GM23338 (cell line): ENCODE results near the gene SEPTIN7. TPM values are rescaled to one million over a fixed set of nuclear protein-coding genes. Genes with fewer than 3 reads are reported as not detected.

Source experiments
- ATAC-seq: fragments of 200-7000 bp; cut with Tn5 transposase; 3 replicates; pipeline ENCODE4 v1.9.1; 2020
- DNase-seq: peaks from one replicate; pipeline ENCODE4 v3.0.0-alpha.2; 2015; ENCODE audit warnings: low spot score
- H2AFZ ChIP-seq: fragments of 200-600 bp; sonication (generic); 2 replicates; pipeline ENCODE4 v1.8.0; 2016; ENCODE audit warnings: antibody characterized with exemption, mild to moderate bottlenecking, moderate library complexity
- H3F3A ChIP-seq: fragments of 200-600 bp; sonication (generic); replicated peaks from 2 replicates; pipeline ENCODE4 v1.8.0; 2017; ENCODE audit warnings: antibody characterized with exemption, mixed run types, low read depth
- H3K27ac ChIP-seq: fragments of 200-600 bp; sonication (generic); 2 replicates; pipeline ENCODE4 v1.6.1; 2016; ENCODE audit warnings: low read depth
- H3K27me3 ChIP-seq: fragments of 200-600 bp; sonication (generic); 2 replicates; pipeline ENCODE4 v1.8.0; 2016; ENCODE audit warnings: mild to moderate bottlenecking, mixed run types, moderate library complexity; ENCODE audit not compliant: insufficient read depth
- H3K36me3 ChIP-seq: fragments of 200-600 bp; sonication (generic); 2 replicates; pipeline ENCODE4 v1.8.0; 2016; ENCODE audit warnings: mild to moderate bottlenecking; ENCODE audit not compliant: insufficient read depth
- H3K4me1 ChIP-seq: fragments of 200-600 bp; sonication (generic); 2 replicates; pipeline ENCODE4 v1.8.0; 2016; ENCODE audit warnings: mild to moderate bottlenecking, moderate library complexity; ENCODE audit not compliant: insufficient read depth
- H3K4me2 ChIP-seq: fragments of 200-600 bp; sonication (generic); 2 replicates; pipeline ENCODE4 v1.7.1; 2017; ENCODE audit warnings: mixed run types
- H3K4me3 ChIP-seq: fragments of 200-600 bp; sonication (generic); 2 replicates; pipeline ENCODE4 v1.6.1; 2016; ENCODE audit warnings: mixed run types
- H3K79me2 ChIP-seq: fragments of 200-600 bp; sonication (generic); replicated peaks from 2 replicates; pipeline ENCODE4 v1.8.0; 2017; ENCODE audit warnings: mild to moderate bottlenecking; ENCODE audit not compliant: insufficient read depth
- H3K9me2 ChIP-seq: fragments of 200-600 bp; sonication (generic); 2 replicates; pipeline ENCODE4 v1.8.0; 2017; ENCODE audit not compliant: insufficient read depth
- H4K20me1 ChIP-seq: fragments of 200-600 bp; sonication (generic); replicated peaks from 2 replicates; pipeline ENCODE4 v1.8.0; 2017; ENCODE audit warnings: mild to moderate bottlenecking; ENCODE audit not compliant: insufficient read depth
- H3K27ac Mint-ChIP-seq: 2 replicates; pipeline ENCODE4 v1.8.0; 2020; ENCODE audit warnings: inconsistent platforms, mild to moderate bottlenecking, moderate library complexity, mixed read lengths
- H3K27me3 Mint-ChIP-seq: 3 replicates; pipeline ENCODE4 v1.8.0; 2022; ENCODE audit warnings: low read depth, mild to moderate bottlenecking, moderate library complexity, mixed read lengths, inconsistent platforms; ENCODE audit not compliant: insufficient read depth, poor library complexity
- H3K36me3 Mint-ChIP-seq: 3 replicates; pipeline ENCODE4 v1.8.0; 2021; ENCODE audit warnings: low read depth, mild to moderate bottlenecking, inconsistent platforms, moderate library complexity, mixed read lengths
- H3K4me1 Mint-ChIP-seq: 3 replicates; pipeline ENCODE4 v1.8.0; 2020; ENCODE audit warnings: mild to moderate bottlenecking, inconsistent platforms, mixed read lengths
- H3K4me3 Mint-ChIP-seq: 3 replicates; pipeline ENCODE4 v1.8.0; 2021; ENCODE audit warnings: moderate library complexity, mild to moderate bottlenecking, inconsistent platforms, mixed read lengths
- H3K9me3 Mint-ChIP-seq: 3 replicates; pipeline ENCODE4 v1.8.0; 2020; ENCODE audit warnings: moderate library complexity, mild to moderate bottlenecking, inconsistent platforms, mixed read lengths
- EZH2 ChIP-seq: fragments of 200-600 bp; sonication (generic); IDR thresholded peaks from one replicate; pipeline ENCODE4 v1.8.0; 2017; ENCODE audit warnings: antibody characterized with exemption, mild to moderate bottlenecking, low read depth; ENCODE audit not compliant: unreplicated experiment
- EZH2phosphoT487 ChIP-seq: fragments of 200-600 bp; sonication (generic); IDR thresholded peaks from one replicate; pipeline ENCODE4 v1.8.1; 2018; ENCODE audit warnings: antibody characterized with exemption; ENCODE audit not compliant: unreplicated experiment
- NANOG ChIP-seq: IDR thresholded peaks from 2 replicates; pipeline ENCODE4 v1.6.1; 2016; ENCODE audit warnings: antibody characterized with exemption, borderline replicate concordance
- POLR2AphosphoS5 ChIP-seq: IDR thresholded peaks from 2 replicates; pipeline ENCODE4 v1.6.1; 2016; ENCODE audit warnings: antibody characterized with exemption, low read depth
- STAT1 ChIP-seq: IDR thresholded peaks from one replicate; pipeline ENCODE4 v1.6.1; 2016; ENCODE audit warnings: antibody characterized with exemption; ENCODE audit not compliant: unreplicated experiment
- ZNF114 ChIP-seq: fragments of 250-450 bp; sonication (Bioruptor Pico); IDR thresholded peaks from 2 replicates; pipeline ENCODE4 v1.5.0; 2020; ENCODE audit warnings: mild to moderate bottlenecking, moderate library complexity
- ZNF331 ChIP-seq: fragments of 250-450 bp; sonication (Bioruptor Pico); IDR thresholded peaks from 2 replicates; pipeline ENCODE4 v1.5.0; 2020; ENCODE audit warnings: low read depth, mild to moderate bottlenecking, moderate library complexity
- polyA plus RNA-seq: library from polyadenylated mRNA; unstranded; fragments of >200 nt; fragmentation: Nextera tagmentation; extraction: Ambion mirVana; gene quantifications from 2 replicates; pipeline ENCODE4 v1.2.1, GENCODE V29; 2016
- total RNA-seq: library from RNA; depleted of rRNA; stranded (reverse); fragments of >200 nt; shearing (Covaris generic); gene quantifications from 2 replicates; pipeline ENCODE4 v1.2.3, GENCODE V29; 2014
- TF ChIP-seq, protein P1 (sequence below): IDR thresholded peaks from 2 replicates; pipeline ENCODE4 v1.6.1; 2016; ENCODE audit warnings: antibody characterized with exemption
- TF ChIP-seq, protein P2 (sequence below): IDR thresholded peaks from one replicate; pipeline ENCODE4 v1.6.1; 2018; ENCODE audit warnings: antibody characterized with exemption; ENCODE audit not compliant: unreplicated experiment
- TF ChIP-seq, protein P3 (sequence below): fragments of 250-450 bp; sonication (Bioruptor Pico); IDR thresholded peaks from 2 replicates; pipeline ENCODE4 v1.5.0; 2020; ENCODE audit warnings: mild to moderate bottlenecking, moderate library complexity

The SEPTIN7 gene
- total and polyA plus RNA-seq, 2 experiments from 2014 or later = 210 to 499 TPM

DNA sequence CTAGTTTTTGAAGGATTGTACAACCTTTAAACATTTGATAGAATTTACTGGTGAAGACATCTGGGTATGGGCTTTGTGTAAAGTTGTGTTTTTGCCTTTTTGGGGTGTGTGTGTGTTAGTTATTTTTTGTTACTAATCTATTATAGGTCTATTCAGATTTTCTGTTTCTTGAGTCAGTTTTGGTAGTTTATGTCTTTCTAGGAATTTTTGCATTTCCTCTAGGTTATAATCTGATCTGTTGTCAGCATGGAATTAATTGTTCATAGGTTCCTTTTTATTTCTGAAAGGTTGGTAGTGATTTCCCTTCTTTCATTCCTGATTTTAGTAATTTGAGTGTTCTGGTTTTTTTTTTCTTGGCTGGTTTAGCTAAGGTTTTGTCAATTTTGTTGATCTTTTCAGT lies 17.7 kb downstream of the SEPTIN7 start:
- H3K4me3 Mint-ChIP-seq = no peak overlapping the region
- no peak overlapping the region for H3K27ac ChIP-seq
- no peak for TF ChIP-seq EZH2
- no peak for TF ChIP-seq ZNF114
- peaks cover 27% of the 10 kb centered on the region for H3K36me3 Mint-ChIP-seq
- H2AFZ ChIP-seq = no peak overlapping the region
- H3K4me1 ChIP-seq = peaks cover 26% of the 10 kb centered on the region; the same call in 1 of the 2 replicates
- peaks cover 52% of the 10 kb centered on the region for H3K4me1 Mint-ChIP-seq
- no peaks in the 10 kb centered on the region for H3F3A ChIP-seq
- no peak for DNase-seq
- peaks cover 24% of the 10 kb centered on the region for H4K20me1 ChIP-seq
- peaks cover 100% of the 10 kb centered on the region for H3K79me2 ChIP-seq
- H3K36me3 ChIP-seq = no peaks in the 10 kb centered on the region
- H3K27me3 ChIP-seq = no peaks in the 10 kb centered on the region
- H3K4me2 ChIP-seq = no peak overlapping the region
- H3K27me3 Mint-ChIP-seq = peaks cover 1% of the 10 kb centered on the region
- peaks cover 12% of the 10 kb centered on the region; the same call in 2 of the 3 replicates for H3K9me3 Mint-ChIP-seq
- no peak for ATAC-seq
- peak overlapping the region; percentile 88 for H3K27ac Mint-ChIP-seq
- H3K9me2 ChIP-seq = no peaks in the 10 kb centered on the region
- H3K4me3 ChIP-seq = no peak overlapping the region

DNA sequence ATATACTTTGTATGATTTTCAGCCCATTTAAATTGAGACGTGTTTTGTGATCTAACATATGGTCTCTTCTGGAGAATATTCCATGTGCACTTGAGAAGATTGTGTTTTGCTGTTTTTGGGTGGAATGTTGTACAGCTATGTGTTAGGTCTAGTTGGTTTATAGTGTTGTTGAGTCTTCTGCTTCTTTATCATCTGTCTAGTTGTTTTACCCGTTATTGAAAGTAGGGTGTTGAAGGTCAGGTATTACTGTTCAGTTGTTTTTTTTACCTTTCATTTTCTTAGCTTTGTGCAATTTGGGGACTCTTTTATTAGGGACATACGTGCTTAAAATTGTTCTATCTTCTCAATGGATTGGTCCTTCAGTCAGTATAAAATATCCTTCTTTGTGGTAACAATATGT lies 18.5 kb downstream of the SEPTIN7 start:
- Histone ChIP-seq H3K27me3 (no peaks in the 10 kb centered on the region), H3K4me1 (peaks cover 26% of the 10 kb centered on the region; the same call in 1 of the 2 replicates), H3K79me2 (peaks cover 100% of the 10 kb centered on the region), H3K4me2 (no peak overlapping the region), H3K27ac (no peak overlapping the region), H3K36me3 (no peaks in the 10 kb centered on the region), H4K20me1 (peaks cover 32% of the 10 kb centered on the region), H2AFZ (no peak overlapping the region), H3F3A (no peaks in the 10 kb centered on the region), H3K4me3 (no peak overlapping the region), H3K9me2 (no peaks in the 10 kb centered on the region)
- DNase-seq (no peak), ATAC-seq (no peak)
- H3K9me3 Mint-ChIP-seq = peaks cover 12% of the 10 kb centered on the region; the same call in 2 of the 3 replicates
- peaks cover 27% of the 10 kb centered on the region for H3K36me3 Mint-ChIP-seq
- no peak overlapping the region for H3K4me3 Mint-ChIP-seq
- peaks cover 52% of the 10 kb centered on the region for H3K4me1 Mint-ChIP-seq
- H3K27ac Mint-ChIP-seq = peak overlapping the region; percentile 6; the same call in 1 of the 2 replicates
- H3K27me3 Mint-ChIP-seq = peaks cover 1% of the 10 kb centered on the region
- TF ChIP-seq, protein P1, sequence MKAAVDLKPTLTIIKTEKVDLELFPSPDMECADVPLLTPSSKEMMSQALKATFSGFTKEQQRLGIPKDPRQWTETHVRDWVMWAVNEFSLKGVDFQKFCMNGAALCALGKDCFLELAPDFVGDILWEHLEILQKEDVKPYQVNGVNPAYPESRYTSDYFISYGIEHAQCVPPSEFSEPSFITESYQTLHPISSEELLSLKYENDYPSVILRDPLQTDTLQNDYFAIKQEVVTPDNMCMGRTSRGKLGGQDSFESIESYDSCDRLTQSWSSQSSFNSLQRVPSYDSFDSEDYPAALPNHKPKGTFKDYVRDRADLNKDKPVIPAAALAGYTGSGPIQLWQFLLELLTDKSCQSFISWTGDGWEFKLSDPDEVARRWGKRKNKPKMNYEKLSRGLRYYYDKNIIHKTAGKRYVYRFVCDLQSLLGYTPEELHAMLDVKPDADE = no peak
- TF ChIP-seq, protein P2, sequence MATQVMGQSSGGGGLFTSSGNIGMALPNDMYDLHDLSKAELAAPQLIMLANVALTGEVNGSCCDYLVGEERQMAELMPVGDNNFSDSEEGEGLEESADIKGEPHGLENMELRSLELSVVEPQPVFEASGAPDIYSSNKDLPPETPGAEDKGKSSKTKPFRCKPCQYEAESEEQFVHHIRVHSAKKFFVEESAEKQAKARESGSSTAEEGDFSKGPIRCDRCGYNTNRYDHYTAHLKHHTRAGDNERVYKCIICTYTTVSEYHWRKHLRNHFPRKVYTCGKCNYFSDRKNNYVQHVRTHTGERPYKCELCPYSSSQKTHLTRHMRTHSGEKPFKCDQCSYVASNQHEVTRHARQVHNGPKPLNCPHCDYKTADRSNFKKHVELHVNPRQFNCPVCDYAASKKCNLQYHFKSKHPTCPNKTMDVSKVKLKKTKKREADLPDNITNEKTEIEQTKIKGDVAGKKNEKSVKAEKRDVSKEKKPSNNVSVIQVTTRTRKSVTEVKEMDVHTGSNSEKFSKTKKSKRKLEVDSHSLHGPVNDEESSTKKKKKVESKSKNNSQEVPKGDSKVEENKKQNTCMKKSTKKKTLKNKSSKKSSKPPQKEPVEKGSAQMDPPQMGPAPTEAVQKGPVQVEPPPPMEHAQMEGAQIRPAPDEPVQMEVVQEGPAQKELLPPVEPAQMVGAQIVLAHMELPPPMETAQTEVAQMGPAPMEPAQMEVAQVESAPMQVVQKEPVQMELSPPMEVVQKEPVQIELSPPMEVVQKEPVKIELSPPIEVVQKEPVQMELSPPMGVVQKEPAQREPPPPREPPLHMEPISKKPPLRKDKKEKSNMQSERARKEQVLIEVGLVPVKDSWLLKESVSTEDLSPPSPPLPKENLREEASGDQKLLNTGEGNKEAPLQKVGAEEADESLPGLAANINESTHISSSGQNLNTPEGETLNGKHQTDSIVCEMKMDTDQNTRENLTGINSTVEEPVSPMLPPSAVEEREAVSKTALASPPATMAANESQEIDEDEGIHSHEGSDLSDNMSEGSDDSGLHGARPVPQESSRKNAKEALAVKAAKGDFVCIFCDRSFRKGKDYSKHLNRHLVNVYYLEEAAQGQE = no peak
- TF ChIP-seq EZH2phosphoT487 (no peak), ZNF331 (no peak), STAT1 (no peak), NANOG (no peak), ZNF114 (no peak), EZH2 (no peak), POLR2AphosphoS5 (no peak)
- TF ChIP-seq, protein P3, sequence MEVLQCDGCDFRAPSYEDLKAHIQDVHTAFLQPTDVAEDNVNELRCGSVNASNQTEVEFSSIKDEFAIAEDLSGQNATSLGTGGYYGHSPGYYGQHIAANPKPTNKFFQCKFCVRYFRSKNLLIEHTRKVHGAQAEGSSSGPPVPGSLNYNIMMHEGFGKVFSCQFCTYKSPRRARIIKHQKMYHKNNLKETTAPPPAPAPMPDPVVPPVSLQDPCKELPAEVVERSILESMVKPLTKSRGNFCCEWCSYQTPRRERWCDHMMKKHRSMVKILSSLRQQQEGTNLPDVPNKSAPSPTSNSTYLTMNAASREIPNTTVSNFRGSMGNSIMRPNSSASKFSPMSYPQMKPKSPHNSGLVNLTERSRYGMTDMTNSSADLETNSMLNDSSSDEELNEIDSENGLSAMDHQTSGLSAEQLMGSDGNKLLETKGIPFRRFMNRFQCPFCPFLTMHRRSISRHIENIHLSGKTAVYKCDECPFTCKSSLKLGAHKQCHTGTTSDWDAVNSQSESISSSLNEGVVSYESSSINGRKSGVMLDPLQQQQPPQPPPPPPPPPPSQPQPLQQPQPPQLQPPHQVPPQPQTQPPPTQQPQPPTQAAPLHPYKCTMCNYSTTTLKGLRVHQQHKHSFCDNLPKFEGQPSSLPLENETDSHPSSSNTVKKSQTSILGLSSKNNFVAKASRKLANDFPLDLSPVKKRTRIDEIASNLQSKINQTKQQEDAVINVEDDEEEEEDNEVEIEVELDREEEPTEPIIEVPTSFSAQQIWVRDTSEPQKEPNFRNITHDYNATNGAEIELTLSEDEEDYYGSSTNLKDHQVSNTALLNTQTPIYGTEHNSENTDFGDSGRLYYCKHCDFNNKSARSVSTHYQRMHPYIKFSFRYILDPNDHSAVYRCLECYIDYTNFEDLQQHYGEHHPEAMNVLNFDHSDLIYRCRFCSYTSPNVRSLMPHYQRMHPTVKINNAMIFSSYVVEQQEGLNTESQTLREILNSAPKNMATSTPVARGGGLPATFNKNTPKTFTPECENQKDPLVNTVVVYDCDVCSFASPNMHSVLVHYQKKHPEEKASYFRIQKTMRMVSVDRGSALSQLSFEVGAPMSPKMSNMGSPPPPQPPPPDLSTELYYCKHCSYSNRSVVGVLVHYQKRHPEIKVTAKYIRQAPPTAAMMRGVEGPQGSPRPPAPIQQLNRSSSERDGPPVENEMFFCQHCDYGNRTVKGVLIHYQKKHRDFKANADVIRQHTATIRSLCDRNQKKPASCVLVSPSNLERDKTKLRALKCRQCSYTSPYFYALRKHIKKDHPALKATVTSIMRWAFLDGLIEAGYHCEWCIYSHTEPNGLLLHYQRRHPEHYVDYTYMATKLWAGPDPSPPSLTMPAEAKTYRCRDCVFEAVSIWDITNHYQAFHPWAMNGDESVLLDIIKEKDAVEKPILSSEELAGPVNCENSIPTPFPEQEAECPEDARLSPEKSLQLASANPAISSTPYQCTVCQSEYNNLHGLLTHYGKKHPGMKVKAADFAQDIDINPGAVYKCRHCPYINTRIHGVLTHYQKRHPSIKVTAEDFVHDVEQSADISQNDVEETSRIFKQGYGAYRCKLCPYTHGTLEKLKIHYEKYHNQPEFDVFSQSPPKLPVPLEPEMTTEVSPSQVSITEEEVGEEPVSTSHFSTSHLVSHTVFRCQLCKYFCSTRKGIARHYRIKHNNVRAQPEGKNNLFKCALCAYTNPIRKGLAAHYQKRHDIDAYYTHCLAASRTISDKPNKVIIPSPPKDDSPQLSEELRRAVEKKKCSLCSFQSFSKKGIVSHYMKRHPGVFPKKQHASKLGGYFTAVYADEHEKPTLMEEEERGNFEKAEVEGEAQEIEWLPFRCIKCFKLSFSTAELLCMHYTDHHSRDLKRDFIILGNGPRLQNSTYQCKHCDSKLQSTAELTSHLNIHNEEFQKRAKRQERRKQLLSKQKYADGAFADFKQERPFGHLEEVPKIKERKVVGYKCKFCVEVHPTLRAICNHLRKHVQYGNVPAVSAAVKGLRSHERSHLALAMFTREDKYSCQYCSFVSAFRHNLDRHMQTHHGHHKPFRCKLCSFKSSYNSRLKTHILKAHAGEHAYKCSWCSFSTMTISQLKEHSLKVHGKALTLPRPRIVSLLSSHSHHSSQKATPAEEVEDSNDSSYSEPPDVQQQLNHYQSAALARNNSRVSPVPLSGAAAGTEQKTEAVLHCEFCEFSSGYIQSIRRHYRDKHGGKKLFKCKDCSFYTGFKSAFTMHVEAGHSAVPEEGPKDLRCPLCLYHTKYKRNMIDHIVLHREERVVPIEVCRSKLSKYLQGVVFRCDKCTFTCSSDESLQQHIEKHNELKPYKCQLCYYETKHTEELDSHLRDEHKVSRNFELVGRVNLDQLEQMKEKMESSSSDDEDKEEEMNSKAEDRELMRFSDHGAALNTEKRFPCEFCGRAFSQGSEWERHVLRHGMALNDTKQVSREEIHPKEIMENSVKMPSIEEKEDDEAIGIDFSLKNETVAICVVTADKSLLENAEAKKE = no peak
